Activated naive CD8-positive, alpha-beta T cell treated with anti-CD3 and anti-CD28 coated beads, Interleukin-2, amount 10 ng/mL, durations not matched to agents 7 days and 5 days (primary cell): ENCODE measurements around the gene LUC7L2. TPM values are rescaled to one million over a fixed set of nuclear protein-coding genes. Genes with fewer than 3 reads are reported as not detected.
"Not testable (repeated sequence)": the region's sequence is repeated elsewhere in the genome, so short reads cannot be mapped to it uniquely, and the experiment has no call there.

Source experiments
- ATAC-seq: fragments of 150-1000 bp; cut with Tn5 transposase; one replicate; pipeline ENCODE4 v1.10.0; 2021; ENCODE audit warnings: low read depth, moderate library complexity
- POLR2A ChIA-PET: fragments of 350-600 bp; sonication (Branson Sonifier 250); formaldehyde crosslinking; loops from one replicate; lab custom pipeline; 2021; ENCODE audit warnings: antibody characterized with exemption; lab: Charles Lee
- DNase-seq: peaks from one replicate; pipeline ENCODE4 v3.0.0; 2021
- H3K27ac Mint-ChIP-seq: one replicate; pipeline ENCODE4 v1.8.0; 2022; ENCODE audit warnings: mild to moderate bottlenecking, mixed read lengths
- H3K27me3 Mint-ChIP-seq: one replicate; pipeline ENCODE4 v1.8.0; 2022; ENCODE audit warnings: mild to moderate bottlenecking, moderate library complexity, mixed read lengths
- H3K36me3 Mint-ChIP-seq: one replicate; pipeline ENCODE4 v1.8.0; 2021; ENCODE audit warnings: mild to moderate bottlenecking, mixed read lengths
- H3K4me1 Mint-ChIP-seq: one replicate; pipeline ENCODE4 v1.8.0; 2021; ENCODE audit warnings: mixed read lengths
- H3K4me3 Mint-ChIP-seq: one replicate; pipeline ENCODE4 v1.8.0; 2022; ENCODE audit warnings: mild to moderate bottlenecking, moderate library complexity, mixed read lengths
- H3K9me3 Mint-ChIP-seq: one replicate; pipeline ENCODE4 v1.8.0; 2021; ENCODE audit warnings: mixed read lengths
- total RNA-seq, 2 experiments: library from RNA; stranded (reverse); gene quantifications; one replicate each; pipeline ENCODE4 v1.2.3, GENCODE V29; 2021

The LUC7L2 gene
- total RNA-seq, 2 experiments from 2014 or later, result 138 TPM

GRCh38 chr7:139423091-139423490 lies 63.4 kb downstream of the LUC7L2 start:
- no peak overlapping the region for H3K27ac Mint-ChIP-seq
- H3K36me3 Mint-ChIP-seq, result peaks cover 19% of the 10 kb centered on the region
- H3K9me3 Mint-ChIP-seq, result no peaks in the 10 kb centered on the region
- DNase-seq, result no peak
- POLR2A ChIA-PET, result no interaction called here
- H3K4me3 Mint-ChIP-seq, result no peak overlapping the region
- peaks cover 3% of the 10 kb centered on the region for H3K4me1 Mint-ChIP-seq
- no peak for ATAC-seq
- no peaks in the 10 kb centered on the region for H3K27me3 Mint-ChIP-seq

- peaks cover 3% of the 10 kb centered on the region for H3K4me1 Mint-ChIP-seq
- H3K27ac Mint-ChIP-seq, result no peak overlapping the region
- POLR2A ChIA-PET, result no interaction called here
- no peak for ATAC-seq
- no peak overlapping the region for H3K4me3 Mint-ChIP-seq
- no peak for DNase-seq
- H3K36me3 Mint-ChIP-seq, result peaks cover 22% of the 10 kb centered on the region
- H3K9me3 Mint-ChIP-seq, result no peaks in the 10 kb centered on the region
- H3K27me3 Mint-ChIP-seq, result no peaks in the 10 kb centered on the region
These were observed 64.3 kb downstream of the LUC7L2 start for GRCh38 chr7:139424004-139424403.

- H3K4me3 Mint-ChIP-seq, H3K4me1 Mint-ChIP-seq, DNase-seq, ATAC-seq, H3K9me3 Mint-ChIP-seq, H3K27me3 Mint-ChIP-seq, H3K27ac Mint-ChIP-seq: not testable (repeated sequence)
- POLR2A ChIA-PET, result interaction anchor here (1.1 kb wide), 1 partner anchor 31 kb away, joined by 3 read pairs; no protein-coding TSS in a partner anchor
- peaks cover 15% of the 10 kb centered on the region for H3K36me3 Mint-ChIP-seq
These were observed 66.0 kb downstream of the LUC7L2 start for GRCh38 chr7:139425701-139426100.

- no peak overlapping the region for H3K27ac Mint-ChIP-seq
- POLR2A ChIA-PET, result interaction anchor here (0.7 to 1.1 kb wide), 2 partner anchors 8 to 32 kb away, joined by 3 to 4 read pairs; no protein-coding TSS in a partner anchor
- DNase-seq (no peak), ATAC-seq (no peak)
- no peak overlapping the region for H3K4me3 Mint-ChIP-seq
- H3K9me3 Mint-ChIP-seq, result no peaks in the 10 kb centered on the region
- H3K27me3 Mint-ChIP-seq, result no peaks in the 10 kb centered on the region
- peaks cover 6% of the 10 kb centered on the region for H3K4me1 Mint-ChIP-seq
- H3K36me3 Mint-ChIP-seq, result peaks cover 15% of the 10 kb centered on the region
These were observed 66.7 kb downstream of the LUC7L2 start for GRCh38 chr7:139426258-139427028.

GRCh38 chr7:139427029-139427420 lies 67.3 kb downstream of the LUC7L2 start:
- H3K4me1 Mint-ChIP-seq, result peaks cover 6% of the 10 kb centered on the region
- H3K27ac Mint-ChIP-seq, result no peak overlapping the region
- peaks cover 12% of the 10 kb centered on the region for H3K36me3 Mint-ChIP-seq
- DNase-seq (no peak), ATAC-seq (no peak)
- H3K4me3 Mint-ChIP-seq, result no peak overlapping the region
- H3K9me3 Mint-ChIP-seq, result no peaks in the 10 kb centered on the region
- POLR2A ChIA-PET, result interaction anchor here (0.7 kb wide), 1 partner anchor 8 kb away, joined by 4 read pairs; no protein-coding TSS in a partner anchor
- no peaks in the 10 kb centered on the region for H3K27me3 Mint-ChIP-seq

- Mint-ChIP-seq H3K27me3 (no peaks in the 10 kb centered on the region), H3K27ac (no peak overlapping the region), H3K4me1 (peaks cover 6% of the 10 kb centered on the region), H3K36me3 (peaks cover 11% of the 10 kb centered on the region), H3K9me3 (no peaks in the 10 kb centered on the region), H3K4me3 (no peak overlapping the region)
- POLR2A ChIA-PET, result no interaction called here
- ATAC-seq, result no peak
- DNase-seq, result no peak
These were observed 68.1 kb downstream of the LUC7L2 start for GRCh38 chr7:139427788-139428187.

- H3K9me3 Mint-ChIP-seq, H3K27me3 Mint-ChIP-seq, POLR2A ChIA-PET, H3K4me3 Mint-ChIP-seq, H3K4me1 Mint-ChIP-seq, H3K36me3 Mint-ChIP-seq, DNase-seq, ATAC-seq, H3K27ac Mint-ChIP-seq: not testable (repeated sequence)
These were observed 70.0 kb downstream of the LUC7L2 start for GRCh38 chr7:139429735-139430134.

GRCh38 chr7:139430443-139430842 lies 70.7 kb downstream of the LUC7L2 start:
- no peak overlapping the region for H3K27ac Mint-ChIP-seq
- POLR2A ChIA-PET, result no interaction called here

GRCh38 chr7:139431010-139431409 lies 71.3 kb downstream of the LUC7L2 start:
- Mint-ChIP-seq H3K4me3 (no peak overlapping the region), H3K9me3 (no peaks in the 10 kb centered on the region), H3K4me1 (peaks cover 7% of the 10 kb centered on the region), H3K27ac (no peak overlapping the region), H3K36me3 (peaks cover 10% of the 10 kb centered on the region), H3K27me3 (no peaks in the 10 kb centered on the region)
- no peak for ATAC-seq
- POLR2A ChIA-PET, result interaction anchor here (0.7 to 1.1 kb wide), 2 partner anchors 27 to 71 kb away, joined by 3 to 4 read pairs; partner anchors contain the start of gene LUC7L2
- no peak for DNase-seq

More at GRCh38 chr7:139430443-139430842, 70.7 kb downstream of the LUC7L2 start:
- DNase-seq, result no peak
- Mint-ChIP-seq H3K27me3 (no peaks in the 10 kb centered on the region), H3K9me3 (no peaks in the 10 kb centered on the region), H3K36me3 (peaks cover 7% of the 10 kb centered on the region), H3K4me3 (no peak overlapping the region), H3K4me1 (peaks cover 6% of the 10 kb centered on the region)
- no peak for ATAC-seq

- Mint-ChIP-seq H3K27me3 (no peaks in the 10 kb centered on the region), H3K4me1 (peaks cover 7% of the 10 kb centered on the region), H3K36me3 (peaks cover 10% of the 10 kb centered on the region), H3K4me3 (no peak overlapping the region), H3K27ac (no peak overlapping the region), H3K9me3 (no peaks in the 10 kb centered on the region)
- POLR2A ChIA-PET, result interaction anchor here (0.7 to 1.1 kb wide), 2 partner anchors 27 to 72 kb away, joined by 3 to 4 read pairs; partner anchors contain the start of gene LUC7L2
- DNase-seq (no peak), ATAC-seq (no peak)
These were observed 71.8 kb downstream of the LUC7L2 start for GRCh38 chr7:139431459-139431858.

- H3K36me3 Mint-ChIP-seq, result peaks cover 4% of the 10 kb centered on the region
- no peak overlapping the region for H3K27ac Mint-ChIP-seq
- H3K4me1 Mint-ChIP-seq, result peaks cover 5% of the 10 kb centered on the region
- H3K27me3 Mint-ChIP-seq, result no peaks in the 10 kb centered on the region
- DNase-seq (no peak), ATAC-seq (no peak)
- H3K4me3 Mint-ChIP-seq, result no peak overlapping the region
- no peaks in the 10 kb centered on the region for H3K9me3 Mint-ChIP-seq
- POLR2A ChIA-PET, result no interaction called here
These were observed 77.1 kb downstream of the LUC7L2 start for GRCh38 chr7:139436806-139437205.

GRCh38 chr7:139439375-139439774 lies 79.7 kb downstream of the LUC7L2 start:
- H3K36me3 Mint-ChIP-seq, result peaks cover 4% of the 10 kb centered on the region
- POLR2A ChIA-PET, result no interaction called here
- ATAC-seq (no peak), DNase-seq (no peak)
- peaks cover 3% of the 10 kb centered on the region for H3K4me1 Mint-ChIP-seq
- H3K9me3 Mint-ChIP-seq, result no peaks in the 10 kb centered on the region
- no peak overlapping the region for H3K27ac Mint-ChIP-seq
- H3K27me3 Mint-ChIP-seq, result no peaks in the 10 kb centered on the region
- H3K4me3 Mint-ChIP-seq, result no peak overlapping the region

GRCh38 chr7:139441961-139442360 lies 82.3 kb downstream of the LUC7L2 start:
- ATAC-seq (no peak), DNase-seq (no peak)
- H3K4me1 Mint-ChIP-seq, result no peaks in the 10 kb centered on the region
- no peaks in the 10 kb centered on the region for H3K36me3 Mint-ChIP-seq
- POLR2A ChIA-PET, result no interaction called here
- H3K9me3 Mint-ChIP-seq, result no peaks in the 10 kb centered on the region
- H3K27ac Mint-ChIP-seq, result no peak overlapping the region
- no peaks in the 10 kb centered on the region for H3K27me3 Mint-ChIP-seq
- no peak overlapping the region for H3K4me3 Mint-ChIP-seq
